H4 (cell line): ENCODE results near the gene CDC73. TPM values are rescaled to one million over a fixed set of nuclear protein-coding genes. Genes with fewer than 3 reads are reported as not detected.
A peak's percentile ranks its signal among the peaks of the same experiment; 100 is the strongest.

Experiments used
- DNase-seq: peaks from one replicate; pipeline ENCODE4 v3.0.0-alpha.2; 2015; ENCODE audit warnings: low spot score
- total RNA-seq: library from RNA; depleted of rRNA; stranded (reverse); fragments of >200 nt; shearing (Covaris generic); gene quantifications from 2 replicates; pipeline ENCODE4 v1.2.3, GENCODE V29; 2014; rRNA removed

The CDC73 gene
- 11.3 and 16.6 TPM in 2 replicates for total RNA-seq

DNA sequence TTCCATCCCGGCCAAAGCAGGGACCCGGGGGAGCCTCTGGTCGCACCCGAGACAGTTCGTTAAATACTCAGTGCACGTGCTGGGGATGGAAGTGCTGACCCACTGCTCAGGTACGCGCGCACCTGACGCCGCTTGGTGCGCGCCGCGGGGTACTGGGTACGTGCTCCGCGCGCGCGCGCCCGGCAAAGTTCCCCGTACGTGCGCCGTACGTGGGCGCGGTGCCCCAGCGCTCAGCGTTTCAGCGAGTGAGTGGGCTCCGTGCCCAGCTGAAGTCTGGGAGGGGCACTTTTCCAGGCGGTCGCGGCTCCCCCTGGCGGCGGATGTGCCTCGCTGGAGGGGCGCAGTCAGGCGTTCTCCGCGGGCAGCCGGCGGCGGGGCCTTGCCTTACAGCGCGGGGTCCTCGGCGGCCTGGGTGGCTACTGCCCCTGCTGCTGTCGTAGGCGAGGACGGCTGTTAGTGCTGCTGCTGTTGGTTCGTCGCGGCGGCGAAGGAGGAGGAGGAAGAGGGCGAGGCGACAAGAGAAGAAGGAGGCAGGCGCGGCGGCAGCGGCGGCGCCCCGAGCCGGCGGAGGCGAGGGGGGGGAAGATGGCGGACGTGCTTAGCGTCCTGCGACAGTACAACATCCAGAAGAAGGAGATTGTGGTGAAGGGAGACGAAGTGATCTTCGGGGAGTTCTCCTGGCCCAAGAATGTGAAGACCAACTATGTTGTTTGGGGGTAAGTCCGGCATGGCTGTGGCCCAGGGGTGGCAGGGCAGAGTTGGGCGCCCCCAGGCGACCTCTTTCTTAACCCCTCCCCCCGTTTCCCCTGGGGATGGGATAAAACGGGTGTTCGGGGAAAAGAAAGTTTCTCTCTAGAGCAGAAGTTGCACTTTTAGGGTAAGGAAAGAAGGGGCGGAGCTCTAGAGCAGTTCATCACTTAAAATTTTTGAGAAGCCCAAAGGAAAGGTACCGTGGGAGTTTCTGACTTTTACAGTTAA, at the start of gene CDC73:
Gene CDC73, plus strand, starts transcription at position 416 of the 978 bp plus-strand sequence. Its CDS starts 170 bp downstream, at position 586.
- peak; percentile 96 for DNase-seq

DNA sequence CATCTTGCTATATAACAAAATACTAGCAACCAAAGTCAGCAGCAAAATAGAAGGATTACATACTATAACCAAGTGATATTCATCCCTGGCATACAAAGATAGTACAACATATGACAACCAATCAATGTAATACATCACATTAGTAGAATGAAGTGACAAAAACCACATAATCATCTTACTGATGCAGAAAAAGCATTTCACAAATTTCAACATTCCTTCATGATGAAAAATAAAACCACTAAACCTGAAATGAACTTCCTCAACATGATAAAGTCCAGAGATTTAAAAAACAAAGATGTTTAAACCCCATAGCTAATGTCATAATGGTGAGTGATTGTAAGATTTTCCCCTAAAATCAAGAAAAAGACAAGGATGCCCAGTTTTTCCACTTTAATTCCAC, 43.8 kb upstream of the CDC73 start:
- DNase-seq, result no peak

GRCh38 chr1:193079187-193079586, 42.6 kb upstream of the CDC73 start:
- no peak for DNase-seq

- no peak for DNase-seq
Observed at GRCh38 chr1:193083365-193084088, 38.3 kb upstream of the CDC73 start.

DNA sequence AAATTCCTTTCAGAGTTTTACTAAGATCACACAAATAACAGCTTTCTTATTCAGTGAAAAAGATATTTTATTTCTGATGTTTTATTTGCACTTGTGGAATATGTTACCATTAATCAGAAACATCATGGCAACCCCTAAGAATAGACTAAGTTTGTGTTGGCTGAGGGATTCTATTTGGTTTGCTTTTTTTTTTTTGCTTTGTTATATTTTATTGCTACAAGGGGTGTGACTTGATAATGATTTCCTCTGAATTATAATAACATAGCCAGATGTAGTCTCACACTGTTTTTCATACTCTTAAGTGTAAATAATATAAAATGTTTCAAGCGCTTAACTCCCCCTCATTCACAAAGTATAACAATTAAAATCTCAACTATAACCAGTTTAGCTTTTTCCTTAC, 36.6 kb upstream of the CDC73 start:
- DNase-seq, result no peak

GRCh38 chr1:193086342-193086741, 35.5 kb upstream of the CDC73 start:
- no peak for DNase-seq

- no peak for DNase-seq
Observed at GRCh38 chr1:193087893-193088292, 33.9 kb upstream of the CDC73 start.

DNA sequence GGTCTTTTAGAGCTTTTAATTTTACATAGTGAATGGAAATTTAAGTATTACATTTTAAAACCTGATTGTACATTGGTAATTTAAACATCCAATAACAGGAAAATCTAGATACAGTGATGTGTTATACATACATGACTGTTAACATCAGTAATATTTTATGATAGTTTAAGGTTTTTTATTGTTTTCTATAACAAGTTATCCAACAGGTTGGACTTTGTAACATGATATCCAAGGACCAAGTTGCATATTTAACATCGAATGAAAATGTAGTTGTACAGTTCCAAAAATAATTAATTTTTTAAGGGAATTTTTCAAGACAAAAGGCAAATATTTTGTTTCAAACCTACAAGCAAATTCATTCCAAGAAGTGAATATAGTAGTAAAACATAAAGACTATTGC, 31.0 kb upstream of the CDC73 start:
- no peak for DNase-seq

DNA sequence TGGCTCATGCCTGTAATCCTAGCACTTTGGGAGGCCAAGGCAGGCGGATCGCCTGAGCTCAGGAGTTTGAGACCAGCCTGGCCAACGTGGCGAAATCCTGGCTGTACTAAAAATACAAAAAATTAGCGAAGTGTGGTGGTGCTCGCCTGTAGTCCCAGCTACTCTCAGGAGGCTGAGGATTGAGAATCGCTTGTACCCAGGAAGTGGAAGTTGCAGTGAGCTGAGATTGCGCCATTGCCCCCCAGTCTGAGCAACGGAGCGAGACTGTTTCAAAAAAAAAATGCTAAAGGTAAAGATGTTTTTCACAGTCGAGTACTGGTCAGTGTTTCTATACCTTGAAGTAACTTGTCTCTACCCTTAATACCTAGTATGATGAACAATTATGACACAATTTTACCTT, 27.7 kb upstream of the CDC73 start:
- DNase-seq, result no peak

GRCh38 chr1:193102662-193103061, 19.2 kb upstream of the CDC73 start:
- DNase-seq, result no peak

GRCh38 chr1:193103759-193104501, 17.9 kb upstream of the CDC73 start:
- DNase-seq, result no peak

DNA sequence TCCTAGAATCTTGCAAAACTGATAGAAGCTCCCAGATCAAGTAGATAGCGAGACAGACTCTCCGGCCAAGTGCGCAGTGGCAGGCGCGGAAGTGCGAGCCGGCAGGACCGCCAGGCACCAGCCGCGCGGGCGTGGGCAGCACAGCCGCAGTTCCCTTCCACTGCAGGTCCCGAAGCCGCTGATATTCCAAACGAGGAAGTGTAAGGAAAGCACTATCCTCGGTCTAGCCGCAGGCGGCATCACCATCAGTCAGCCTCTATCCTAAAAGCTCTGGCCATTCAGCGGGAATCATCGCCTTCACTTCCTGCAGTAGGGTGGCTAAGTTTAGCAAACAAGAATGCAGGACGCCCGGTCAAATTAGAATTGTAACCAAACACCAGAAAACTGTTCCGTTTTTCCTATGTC, 17.3 kb upstream of the CDC73 start:
- DNase-seq, result no peak

DNA sequence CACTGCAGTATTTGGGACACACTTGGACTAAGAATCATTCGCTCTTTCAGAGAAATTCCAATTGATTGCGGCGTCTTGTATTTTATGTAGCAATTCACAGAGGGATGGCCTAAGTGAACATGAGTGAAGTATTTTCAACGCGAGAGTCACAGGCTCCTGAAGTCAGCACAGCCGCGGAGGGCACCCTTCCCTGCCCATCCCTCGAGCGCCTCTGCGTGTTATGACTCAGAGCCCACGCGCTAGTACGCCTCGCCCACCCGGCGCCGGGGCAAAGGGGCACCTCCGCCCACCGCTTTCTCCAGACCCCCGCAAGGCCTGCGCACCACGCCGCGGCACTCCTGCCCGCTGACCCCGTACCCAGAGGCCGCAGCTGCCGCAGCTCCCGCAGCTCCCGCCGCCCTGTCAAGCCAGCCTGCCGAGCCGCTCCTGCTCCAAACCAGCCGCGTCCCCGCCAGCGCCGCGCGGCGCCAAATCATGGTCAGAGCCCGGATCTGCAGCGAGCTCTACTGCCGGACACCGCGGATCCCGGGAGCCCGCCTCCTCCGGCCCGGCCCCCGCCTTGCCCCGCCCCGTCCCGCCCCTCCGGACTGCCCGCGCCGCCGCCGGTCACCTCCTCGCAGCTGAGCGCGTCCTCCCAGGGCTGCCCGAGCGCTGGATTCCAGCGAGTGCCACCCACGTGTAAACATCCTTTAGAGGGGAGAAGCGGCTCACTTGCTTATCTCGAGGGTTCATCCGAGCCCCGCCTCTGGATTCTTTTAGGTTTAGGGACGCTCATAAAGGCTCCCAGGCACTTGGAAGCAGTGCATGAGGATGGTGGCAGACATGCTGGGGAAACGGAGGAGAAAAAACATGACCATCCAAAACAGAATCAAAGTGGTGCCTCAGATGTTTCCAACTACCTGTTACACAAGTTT, 16.7 kb upstream of the CDC73 start, which contains the start of gene GLRX2:
Gene GLRX2, minus strand, starts transcription at position 508 of the 914 bp plus-strand sequence. Its CDS starts 32 bp downstream, at position 476.
- DNase-seq, result peak; percentile 66

- no peak for DNase-seq
Observed at GRCh38 chr1:193105821-193106177, 16.0 kb upstream of the CDC73 start.

GRCh38 chr1:193108471-193108870, 13.4 kb upstream of the CDC73 start:
- DNase-seq, result no peak

- no peak for DNase-seq
Observed at GRCh38 chr1:193109619-193110018, 12.2 kb upstream of the CDC73 start.

DNA sequence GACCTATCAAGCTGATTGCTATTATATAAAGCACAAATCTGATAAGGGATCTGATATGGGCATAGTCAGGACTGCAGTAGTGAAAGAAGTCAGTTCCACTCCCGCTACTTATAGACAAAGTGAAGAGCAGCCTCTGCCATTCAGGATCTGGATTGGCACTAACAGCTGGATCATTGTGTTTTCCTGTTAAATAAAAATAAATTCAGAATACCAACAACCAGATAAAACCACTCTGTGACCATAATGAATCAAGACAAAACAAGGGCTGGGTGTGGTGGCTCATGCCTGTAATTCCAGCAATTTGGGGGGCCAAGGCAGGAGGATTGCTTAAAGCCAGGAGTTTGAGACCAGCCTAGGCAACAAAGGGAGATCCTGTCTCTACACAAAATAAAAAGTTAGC, 11.6 kb upstream of the CDC73 start:
- DNase-seq, result no peak

DNA sequence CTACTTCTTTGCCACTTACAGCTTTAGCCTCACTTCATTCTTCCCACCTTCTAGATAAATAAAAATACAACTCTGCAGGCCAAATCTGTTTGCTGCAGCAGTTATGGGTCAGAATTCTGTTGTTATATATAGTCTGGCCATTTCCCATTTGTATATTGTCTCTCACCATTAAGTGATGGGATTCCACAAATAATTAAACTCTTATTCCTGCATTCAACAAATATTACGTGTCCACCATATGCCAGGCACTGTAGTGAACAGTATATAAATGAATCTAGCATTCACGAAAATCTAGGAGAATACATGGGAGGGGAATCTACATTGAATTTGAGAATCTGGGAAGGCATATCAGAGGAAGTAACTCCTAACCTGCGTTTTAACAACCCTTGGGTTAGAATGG, 11.0 kb upstream of the CDC73 start:
- DNase-seq, result no peak

DNA sequence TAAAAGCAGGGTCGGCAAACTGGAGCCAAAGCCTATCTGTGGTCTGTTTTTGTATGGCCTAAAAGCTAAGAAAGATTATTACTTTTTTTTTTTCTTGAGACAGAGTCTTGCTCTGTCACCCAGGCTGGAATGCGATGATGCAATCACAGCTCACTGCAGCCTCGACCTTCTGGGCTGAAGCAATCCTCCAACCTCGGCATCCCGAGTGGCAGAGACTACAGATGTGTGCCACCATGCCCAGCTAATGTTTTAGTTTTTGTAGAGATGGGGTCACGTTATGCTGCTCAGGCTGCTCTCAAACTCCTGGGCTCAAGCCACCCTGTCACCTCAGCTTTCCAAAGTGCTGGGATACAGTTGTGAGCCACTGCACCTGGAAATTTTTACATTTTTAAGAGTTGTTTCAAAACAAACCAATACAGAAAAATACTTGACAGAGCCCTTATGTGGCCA, 10.2 kb upstream of the CDC73 start:
- peak; percentile 87 for DNase-seq

- no peak for DNase-seq
Observed at GRCh38 chr1:193113258-193113991, 8.4 kb upstream of the CDC73 start.
